ENCODE measurements around the gene ICAM1.

Gene ICAM1

DNA sequence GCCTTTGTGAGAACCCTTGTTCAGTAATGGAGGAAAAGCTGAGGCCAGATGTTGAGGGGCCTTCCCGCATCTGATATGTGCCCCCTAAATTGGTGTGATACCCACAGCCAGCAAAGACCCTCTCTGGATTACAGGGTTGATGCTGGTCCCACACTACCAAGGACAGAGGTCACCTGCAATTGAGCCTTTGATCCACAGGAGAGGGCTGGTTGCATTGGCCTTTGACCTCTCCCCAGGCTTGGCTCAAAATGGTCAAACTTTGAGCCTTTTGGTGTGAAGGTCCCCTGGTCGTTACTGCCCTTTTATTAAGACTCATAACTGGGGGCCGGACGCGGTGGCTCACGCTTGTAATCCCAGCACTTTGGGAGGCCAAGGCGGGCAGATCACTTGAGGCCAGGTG is 27.3 kb upstream of the ICAM1 start:
- DNase-seq (ENCODE audit: low read depth in 2 of 2), result no peak

GRCh38 chr19:10245189-10245939 is 25.6 kb upstream of the ICAM1 start:
- no peak for DNase-seq (ENCODE audit: low read depth in 2 of 2)

- DNase-seq (ENCODE audit: low read depth in 2 of 2), result no peak
Observed at GRCh38 chr19:10246511-10246910, 24.4 kb upstream of the ICAM1 start.

DNA sequence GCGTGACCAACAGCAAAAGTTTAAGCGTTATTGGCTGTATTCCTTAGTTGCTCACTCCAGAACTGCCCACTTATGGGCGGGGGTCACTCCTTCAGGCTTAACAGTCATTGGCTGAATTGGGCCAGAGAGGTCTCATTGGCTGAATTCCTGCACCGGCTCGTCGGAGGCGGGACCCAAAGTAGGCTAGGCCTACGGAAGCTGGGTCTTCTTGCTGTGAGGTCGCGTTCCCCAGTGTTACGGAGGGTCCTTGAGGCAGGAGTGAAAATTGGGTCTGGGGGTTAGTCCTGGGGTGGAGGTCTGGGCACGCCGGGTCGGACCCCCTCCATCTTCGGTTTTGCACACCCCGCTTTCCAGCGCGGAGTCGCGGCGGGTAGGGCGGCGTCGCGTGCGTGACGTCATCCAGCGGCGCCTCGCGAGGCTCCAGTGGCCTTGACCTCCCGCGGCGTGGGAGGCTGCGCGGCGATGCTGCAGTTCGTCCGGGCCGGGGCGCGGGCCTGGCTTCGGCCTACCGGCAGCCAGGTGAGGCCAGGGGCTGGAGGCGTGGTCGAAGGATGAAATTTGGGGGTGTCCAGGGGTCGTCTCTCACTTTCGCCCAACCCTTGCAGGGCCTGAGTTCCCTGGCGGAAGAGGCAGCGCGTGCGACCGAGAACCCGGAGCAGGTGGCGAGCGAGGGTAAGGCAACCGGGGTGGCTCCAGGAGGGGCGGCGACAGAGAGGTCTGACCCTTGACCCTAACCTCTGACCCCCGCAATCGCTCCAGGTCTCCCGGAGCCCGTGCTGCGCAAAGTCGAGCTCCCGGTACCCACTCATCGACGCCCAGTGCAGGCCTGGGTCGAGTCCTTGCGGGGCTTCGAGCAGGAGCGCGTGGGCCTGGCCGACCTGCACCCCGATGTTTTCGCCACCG is 18.9 kb upstream of the ICAM1 start, which contains the start of gene MRPL4:
MRPL4 (plus strand) TSS at position 423 of the 903 bp plus-strand sequence; CDS start at position 463, 40 bp downstream.
- DNase-seq (ENCODE audit: low read depth in 2 of 2), result peak; percentile 93 to 94

GRCh38 chr19:10252707-10253106 is 18.2 kb upstream of the ICAM1 start:
- DNase-seq (ENCODE audit: low read depth in 2 of 2), result no peak

GRCh38 chr19:10254244-10254643 is 16.7 kb upstream of the ICAM1 start:
- DNase-seq (ENCODE audit: low read depth in 2 of 2), result no peak

DNA sequence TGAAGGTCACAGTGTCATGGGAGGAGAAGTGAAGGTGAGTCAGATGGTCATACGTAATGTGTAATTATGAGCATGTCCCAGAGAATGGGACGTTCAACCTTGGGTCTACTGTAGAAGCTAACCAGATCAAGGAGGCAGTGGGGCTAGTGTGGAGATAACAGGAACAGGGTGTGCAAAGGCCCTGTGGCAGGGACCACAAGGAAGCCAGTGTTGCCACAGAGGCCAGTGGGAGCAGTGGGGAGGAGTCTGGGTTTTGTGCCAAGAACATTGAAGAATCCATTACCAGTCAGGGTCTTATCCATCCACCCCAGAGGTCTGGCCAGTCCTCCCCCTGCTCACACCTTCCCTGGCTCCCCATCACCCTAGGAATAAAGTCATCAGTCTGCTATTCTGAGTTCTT is 15.6 kb upstream of the ICAM1 start:
- no peak for DNase-seq (ENCODE audit: low read depth in 2 of 2)

GRCh38 chr19:10256551-10256950 is 14.4 kb upstream of the ICAM1 start:
- DNase-seq (ENCODE audit: low read depth in 2 of 2), result no peak

GRCh38 chr19:10256970-10257615 is 13.8 kb upstream of the ICAM1 start:
- DNase-seq (ENCODE audit: low read depth in 2 of 2), result no peak

- no peak for DNase-seq (ENCODE audit: low read depth in 2 of 2)
Observed at GRCh38 chr19:10258080-10258710, 12.7 kb upstream of the ICAM1 start.

DNA sequence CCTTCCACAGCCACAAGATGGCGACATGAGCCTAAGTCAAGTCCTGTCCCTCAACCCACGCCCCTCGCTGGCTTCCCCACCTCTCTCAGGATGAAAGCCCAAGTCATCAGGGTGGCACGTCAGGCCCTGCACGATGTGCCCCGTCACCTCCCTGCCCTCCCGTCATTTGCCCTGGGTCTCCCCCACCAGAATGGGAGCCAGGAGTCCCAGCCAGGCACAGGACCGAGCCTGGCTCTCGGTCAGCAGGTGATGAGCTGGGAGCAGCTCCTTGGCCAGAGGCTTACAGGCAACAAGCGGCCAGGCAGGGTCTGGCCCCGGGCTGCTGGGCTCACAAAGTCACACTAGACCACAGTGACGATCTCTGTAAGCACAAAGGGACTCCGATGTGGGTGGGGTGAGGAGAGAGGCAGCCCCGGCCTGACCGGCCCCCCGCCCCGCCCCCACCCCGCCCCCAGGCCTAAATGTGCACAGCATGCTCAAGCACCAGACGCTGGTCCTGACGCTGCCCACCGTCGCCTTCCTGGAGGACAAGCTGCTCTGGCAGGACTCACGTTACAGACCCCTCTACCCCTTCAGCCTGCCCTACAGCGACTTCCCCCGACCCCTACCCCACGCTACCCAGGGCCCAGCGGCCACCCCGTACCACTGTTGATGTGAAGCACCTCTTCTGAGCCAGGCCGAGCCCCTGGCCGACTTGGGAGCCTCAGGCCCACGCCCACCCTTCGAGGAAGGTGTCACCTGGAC is 11.6 kb upstream of the ICAM1 start:
- peak; percentile 82 to 91 for DNase-seq (ENCODE audit: low read depth in 2 of 2)

DNA sequence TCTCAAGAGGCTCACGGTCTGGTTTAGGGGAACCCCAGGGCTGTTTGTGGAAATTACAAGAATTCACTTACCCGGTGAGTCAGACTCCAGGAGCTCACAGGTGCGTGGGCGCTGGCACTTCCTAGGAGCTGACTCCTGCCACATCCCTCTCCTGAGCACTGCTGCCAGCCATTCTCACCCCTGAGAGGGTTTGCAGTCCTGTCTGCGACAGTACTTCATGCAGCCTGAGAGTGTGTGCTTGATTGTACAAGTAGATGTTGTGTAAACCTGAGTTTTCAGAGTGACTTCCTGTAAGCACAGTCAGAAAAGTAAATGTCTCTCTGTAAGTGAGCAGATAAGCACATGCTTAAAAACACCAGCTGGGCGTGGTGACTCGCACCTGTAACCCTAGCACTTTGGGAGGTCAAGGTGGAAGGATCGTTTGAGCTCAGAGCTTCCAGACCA is 10.8 kb upstream of the ICAM1 start:
- peak; percentile 65 to 67 for DNase-seq (ENCODE audit: low read depth in 2 of 2)

DNA sequence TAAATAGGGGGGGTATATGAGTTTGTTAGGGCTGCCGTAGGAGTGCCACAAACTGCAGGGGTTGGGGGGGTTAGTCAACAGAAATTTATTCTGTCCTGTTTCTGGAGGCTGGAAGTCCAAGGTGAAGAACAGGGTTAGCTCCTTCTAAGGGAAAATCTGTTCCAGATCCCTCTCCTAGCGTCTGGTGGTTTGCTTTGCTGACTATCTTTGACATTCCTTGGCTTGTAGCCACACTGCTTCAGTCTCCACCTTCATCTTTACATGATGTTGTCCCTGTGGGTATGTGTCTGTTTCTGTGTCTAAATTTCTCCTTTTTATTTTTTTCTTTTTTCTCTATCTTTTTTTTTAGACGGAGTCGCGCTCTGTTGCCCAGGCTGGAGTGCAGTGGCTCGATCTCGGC is 8.1 kb upstream of the ICAM1 start:
- no peak for DNase-seq (ENCODE audit: low read depth in 2 of 2)

- DNase-seq (ENCODE audit: low read depth in 2 of 2), result no peak
Observed at GRCh38 chr19:10266706-10267105, 4.2 kb upstream of the ICAM1 start.

GRCh38 chr19:10268071-10268470 is 2.8 kb upstream of the ICAM1 start:
- DNase-seq (ENCODE audit: low read depth in 2 of 2), result no peak

GRCh38 chr19:10269333-10270179 is 1.4 kb upstream of the ICAM1 start:
- peak; percentile 76 to 81 for DNase-seq (ENCODE audit: low read depth in 2 of 2)

DNA sequence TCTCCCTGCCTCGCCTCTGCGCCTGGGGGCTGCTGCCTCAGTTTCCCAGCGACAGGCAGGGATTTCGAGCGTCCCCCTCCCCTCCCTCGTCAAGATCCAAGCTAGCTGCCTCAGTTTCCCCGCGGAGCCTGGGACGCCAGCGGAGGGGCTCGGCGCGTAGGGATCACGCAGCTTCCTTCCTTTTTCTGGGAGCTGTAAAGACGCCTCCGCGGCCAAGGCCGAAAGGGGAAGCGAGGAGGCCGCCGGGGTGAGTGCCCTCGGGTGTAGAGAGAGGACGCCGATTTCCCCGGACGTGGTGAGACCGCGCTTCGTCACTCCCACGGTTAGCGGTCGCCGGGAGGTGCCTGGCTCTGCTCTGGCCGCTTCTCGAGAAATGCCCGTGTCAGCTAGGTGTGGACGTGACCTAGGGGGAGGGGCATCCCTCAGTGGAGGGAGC is 722 bp upstream of the ICAM1 start:
- DNase-seq (ENCODE audit: low read depth in 2 of 2), result peak; percentile 83

DNA sequence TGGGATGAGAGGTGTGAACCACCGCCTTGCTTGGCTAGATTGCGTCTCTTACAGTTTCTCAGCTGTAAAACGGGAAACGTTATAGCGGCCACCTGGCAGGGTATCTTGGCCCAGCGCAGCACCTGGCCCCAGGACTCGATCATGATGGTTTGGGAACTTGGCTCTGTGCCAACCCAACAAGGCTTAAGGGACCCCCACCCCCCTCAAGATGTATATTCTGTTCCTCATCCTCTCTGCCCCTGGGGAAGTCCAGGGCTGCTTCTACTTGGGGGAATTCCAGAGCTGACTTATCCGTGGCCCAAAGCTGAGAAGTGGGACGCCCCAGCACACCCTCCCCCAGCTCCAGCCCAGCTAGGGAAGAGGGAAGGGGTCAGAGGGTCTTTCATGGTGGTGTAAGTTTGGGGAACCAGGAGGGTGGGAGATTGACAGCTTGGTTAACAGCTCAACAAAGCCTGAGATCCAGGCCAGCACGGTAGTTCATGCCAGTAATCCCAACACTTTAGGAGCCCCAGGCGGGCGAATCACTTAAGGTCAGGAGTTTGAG is 695 bp downstream of the ICAM1 start:
- no peak for DNase-seq (ENCODE audit: low read depth in 2 of 2)

- DNase-seq (ENCODE audit: low read depth in 2 of 2), result no peak
Observed at GRCh38 chr19:10274589-10274988, 3.7 kb downstream of the ICAM1 start.
